HEK293 (cell line): Measurements from ENCODE around the gene MRNIP.

Experiments used
- ATF2 ChIP-seq: fragments of 450-650 bp; formaldehyde crosslinking; IDR thresholded peaks from 2 replicates; pipeline ENCODE4 v1.5.1; 2016; ENCODE audit warnings: missing biosample characterization, missing genetic modification characterization, low read depth
- BCL11A ChIP-seq: fragments of 450-650 bp; formaldehyde crosslinking; IDR thresholded peaks from 2 replicates; pipeline ENCODE4 v1.5.1; 2016; ENCODE audit warnings: low read depth, missing biosample characterization, missing genetic modification characterization
- CTCF ChIP-seq: fragments of 450-650 bp; formaldehyde crosslinking; IDR thresholded peaks from 2 replicates; pipeline ENCODE4 v1.5.1; 2016; ENCODE audit warnings: missing biosample characterization, missing genetic modification characterization
- KLF8 ChIP-seq: fragments of 450-650 bp; formaldehyde crosslinking; IDR thresholded peaks from 2 replicates; pipeline ENCODE4 v1.5.1; 2016; ENCODE audit warnings: missing biosample characterization, missing genetic modification characterization
- PBX3 ChIP-seq: sonication (generic); formaldehyde crosslinking; IDR thresholded peaks from 2 replicates; pipeline ENCODE4 v1.8.1; 2022; ENCODE audit warnings: mild to moderate bottlenecking, moderate library complexity, missing genetic modification reagents
- RBAK ChIP-seq: fragments of 450-650 bp; formaldehyde crosslinking; IDR thresholded peaks from 2 replicates; pipeline ENCODE4 v1.5.1; 2016; ENCODE audit warnings: missing biosample characterization, missing genetic modification characterization
- SP2 ChIP-seq: fragments of 450-650 bp; formaldehyde crosslinking; IDR thresholded peaks from 2 replicates; pipeline ENCODE4 v1.5.1; 2016; ENCODE audit warnings: missing biosample characterization, missing genetic modification characterization
- TCF7L2 ChIP-seq: IDR thresholded peaks from 2 replicates; pipeline ENCODE4 v1.6.1; 2011; ENCODE audit warnings: low read depth, mild to moderate bottlenecking, inconsistent platforms, low read length, moderate library complexity, borderline replicate concordance
- YY1 ChIP-seq: fragments of 450-650 bp; formaldehyde crosslinking; IDR thresholded peaks from 2 replicates; pipeline ENCODE4 v1.5.1; 2018; ENCODE audit warnings: missing biosample characterization, missing genetic modification characterization
- ZNF175 ChIP-seq: fragments of 450-650 bp; formaldehyde crosslinking; IDR thresholded peaks from 2 replicates; pipeline ENCODE4 v1.5.1; 2016; ENCODE audit warnings: missing biosample characterization, missing genetic modification characterization
- ZNF23 ChIP-seq: fragments of 450-650 bp; formaldehyde crosslinking; IDR thresholded peaks from 2 replicates; pipeline ENCODE4 v1.5.1; 2016; ENCODE audit warnings: missing biosample characterization, missing genetic modification characterization, borderline replicate concordance
- ZNF292 ChIP-seq: fragments of 450-650 bp; formaldehyde crosslinking; IDR thresholded peaks from 2 replicates; pipeline ENCODE4 v1.5.1; 2016; ENCODE audit warnings: low read depth, missing biosample characterization, missing genetic modification characterization, borderline replicate concordance
- ZNF350 ChIP-seq: fragments of 450-650 bp; formaldehyde crosslinking; IDR thresholded peaks from 2 replicates; pipeline ENCODE4 v1.5.0; 2017; ENCODE audit warnings: missing biosample characterization, mild to moderate bottlenecking, missing genetic modification characterization
- ZSCAN5A ChIP-seq: fragments of 450-650 bp; formaldehyde crosslinking; IDR thresholded peaks from 2 replicates; pipeline ENCODE4 v1.5.1; 2016; ENCODE audit warnings: missing biosample characterization, missing genetic modification characterization

- no peak for TF ChIP-seq CTCF
- no peak for TF ChIP-seq TCF7L2
- no peak for TF ChIP-seq ZNF350 (tag by site-specific recombination)
- TF ChIP-seq SP2 (tag by site-specific recombination), result no peak
- TF ChIP-seq ATF2 (tag by site-specific recombination), result no peak
- TF ChIP-seq ZNF292, result no peak
- no peak for TF ChIP-seq YY1
- no peak for TF ChIP-seq ZNF23 (tag by site-specific recombination)
- no peak for TF ChIP-seq PBX3 (CRISPR knock-in tag)
- TF ChIP-seq ZSCAN5A, result no peak
- TF ChIP-seq ZNF175, result no peak
- no peak for TF ChIP-seq BCL11A (tag by site-specific recombination)
- TF ChIP-seq RBAK (tag by site-specific recombination), result no peak
- no peak for TF ChIP-seq KLF8 (tag by site-specific recombination)
Observed at GRCh38 chr5:179833709-179834070, 24.9 kb downstream of the MRNIP start.
